OCI-LY3 (cell line): ENCODE data around the gene THAP2.

Experiments used
- H2AFZ ChIP-seq: fragments of 200-600, 300-600 bp; shearing (Covaris generic); 2 replicates; pipeline ENCODE4 v1.6.0; 2014; ENCODE audit warnings: antibody characterized with exemption, low read depth, low read length
- H3K27ac ChIP-seq: fragments of 200-600, 300-600 bp; sonication (generic); 2 replicates; pipeline ENCODE4 v1.5.1; 2014; ENCODE audit warnings: mild to moderate bottlenecking, low read length, moderate library complexity, mixed read lengths
- H3K27me3 ChIP-seq: fragments of 200-600, 300-600 bp; sonication (generic); 2 replicates; pipeline ENCODE4 v1.6.1; 2014; ENCODE audit warnings: low read depth, low read length, mixed read lengths
- H3K36me3 ChIP-seq: fragments of 200-600, 300-600 bp; sonication (generic); replicated peaks from 2 replicates; pipeline ENCODE3; 2014; ENCODE audit warnings: low read depth, low read length, mixed read lengths
- H3K4me1 ChIP-seq: fragments of 300-600, 200-600 bp; sonication (generic); 2 replicates; pipeline ENCODE4 v1.6.1; 2014; ENCODE audit warnings: low read length, mixed read lengths
- H3K4me2 ChIP-seq: fragments of 200-600, 300-600 bp; sonication (generic); 2 replicates; pipeline ENCODE4 v1.6.1; 2014; ENCODE audit warnings: low read length, mixed read lengths
- H3K4me3 ChIP-seq: fragments of 300-600, 200-600 bp; sonication (generic); 2 replicates; pipeline ENCODE4 v1.5.1; 2014; ENCODE audit warnings: antibody characterized with exemption, mild to moderate bottlenecking, low read length, moderate library complexity
- H3K79me2 ChIP-seq: fragments of 300-600, 200-600 bp; shearing (Covaris generic); 2 replicates; pipeline ENCODE4 v1.6.1; 2014; ENCODE audit warnings: mild to moderate bottlenecking, low read length, mixed read lengths
- H3K9ac ChIP-seq: fragments of 300-600, 200-600 bp; shearing (Covaris generic); 2 replicates; pipeline ENCODE4 v1.6.0; 2014; ENCODE audit warnings: mild to moderate bottlenecking, low read length, moderate library complexity
- H3K9me3 ChIP-seq: fragments of 200-600, 300-600 bp; shearing (Covaris generic); 2 replicates; pipeline ENCODE4 v1.6.1; 2014; ENCODE audit warnings: low read length, mixed read lengths; ENCODE audit not compliant: insufficient read depth
- H4K20me1 ChIP-seq: fragments of 200-600, 300-600 bp; sonication (generic); 2 replicates; pipeline ENCODE4 v1.6.1; 2016; ENCODE audit warnings: low read length, mixed read lengths; ENCODE audit not compliant: insufficient read depth
- CTCF ChIP-seq: fragments of 200-600, 300-600 bp; sonication (generic); IDR thresholded peaks from 2 replicates; pipeline ENCODE4 v1.5.1; 2014; ENCODE audit warnings: antibody characterized with exemption, low read length, low read depth
- EZH2phosphoT487 ChIP-seq: fragments of 200-600 bp; shearing (Covaris generic); IDR thresholded peaks from 2 replicates; pipeline ENCODE4 v1.6.1; 2018; ENCODE audit warnings: antibody characterized with exemption, mixed run types, low read depth

Gene THAP2

GRCh38 chr12:71652656-71653055 is 11.4 kb upstream of the THAP2 start:
- 0 out of 2 replicates have a peak, but pooled peaks cover 12% of the 10 kb centered on the region for H4K20me1 ChIP-seq
- H3K36me3 ChIP-seq: peaks cover 75% of the 10 kb centered on the region
- H3K4me3 ChIP-seq: no peak overlapping the region
- no peaks in the 10 kb centered on the region for H3K4me1 ChIP-seq
- no peak overlapping the region for H3K27ac ChIP-seq
- H3K9ac ChIP-seq: no peak overlapping the region
- H3K79me2 ChIP-seq: peaks cover 96% of the 10 kb centered on the region
- no peak overlapping the region for H2AFZ ChIP-seq
- no peaks in the 10 kb centered on the region for H3K27me3 ChIP-seq
- H3K9me3 ChIP-seq: peaks cover 9% of the 10 kb centered on the region; the same call in 1 of the 2 replicates
- no peak overlapping the region for H3K4me2 ChIP-seq
- TF ChIP-seq EZH2phosphoT487 (no peak), CTCF (no peak)

- H3K4me1 ChIP-seq: no peaks in the 10 kb centered on the region
- H3K9me3 ChIP-seq: peaks cover 9% of the 10 kb centered on the region; the same call in 1 of the 2 replicates
- no peak overlapping the region for H3K4me3 ChIP-seq
- peaks cover 92% of the 10 kb centered on the region for H3K79me2 ChIP-seq
- H4K20me1 ChIP-seq: 0 out of 2 replicates have a peak, but pooled peaks cover 12% of the 10 kb centered on the region
- H3K36me3 ChIP-seq: peaks cover 72% of the 10 kb centered on the region
- H3K9ac ChIP-seq: no peak overlapping the region
- no peaks in the 10 kb centered on the region for H3K27me3 ChIP-seq
- no peak overlapping the region for H2AFZ ChIP-seq
- no peak overlapping the region for H3K4me2 ChIP-seq
- no peak overlapping the region for H3K27ac ChIP-seq
- TF ChIP-seq CTCF (no peak), EZH2phosphoT487 (no peak)
These were observed 11.0 kb upstream of the THAP2 start for GRCh38 chr12:71653137-71653536.

GRCh38 chr12:71654200-71654599 is 9.9 kb upstream of the THAP2 start:
- Histone ChIP-seq H3K9me3 (peaks cover 9% of the 10 kb centered on the region; the same call in 1 of the 2 replicates), H3K4me3 (no peak overlapping the region), H3K27me3 (no peaks in the 10 kb centered on the region), H2AFZ (no peak overlapping the region), H3K9ac (no peak overlapping the region), H3K36me3 (peaks cover 76% of the 10 kb centered on the region), H3K27ac (no peak overlapping the region), H3K4me1 (no peaks in the 10 kb centered on the region), H3K4me2 (no peak overlapping the region), H3K79me2 (peaks cover 90% of the 10 kb centered on the region), H4K20me1 (0 out of 2 replicates have a peak, but pooled peaks cover 12% of the 10 kb centered on the region)
- no peak for TF ChIP-seq CTCF
- TF ChIP-seq EZH2phosphoT487: no peak

- peaks cover 9% of the 10 kb centered on the region; the same call in 1 of the 2 replicates for H3K9me3 ChIP-seq
- peaks cover 82% of the 10 kb centered on the region for H3K36me3 ChIP-seq
- 0 out of 2 replicates have a peak, but pooled peaks cover 12% of the 10 kb centered on the region for H4K20me1 ChIP-seq
- TF ChIP-seq CTCF (no peak), EZH2phosphoT487 (no peak)
- H2AFZ ChIP-seq: no peak overlapping the region
- no peak overlapping the region for H3K4me3 ChIP-seq
- H3K79me2 ChIP-seq: peaks cover 90% of the 10 kb centered on the region
- no peak overlapping the region for H3K9ac ChIP-seq
- H3K4me1 ChIP-seq: no peaks in the 10 kb centered on the region
- H3K27me3 ChIP-seq: no peaks in the 10 kb centered on the region
- H3K4me2 ChIP-seq: no peak overlapping the region
- no peak overlapping the region for H3K27ac ChIP-seq
These were observed 8.6 kb upstream of the THAP2 start for GRCh38 chr12:71655495-71655894.
